ENCODE results near the gene TRIO.

Gene TRIO

GRCh38 chr5:14110196-14110595 is 32.9 kb upstream of the TRIO start:
- Histone ChIP-seq H3K27ac (ENCODE audit: extremely low read depth, low read depth, low read length) (no peak overlapping the region), H3K4me3 (ENCODE audit: low read depth, low read length) (no peak overlapping the region), H3K4me1 (ENCODE audit: control insufficient read depth, insufficient read depth, low read length) (peaks cover 10% of the 10 kb centered on the region), H3K36me3 (ENCODE audit: control insufficient read depth in 2 of 2, insufficient read depth in 1 of 2, low read length in 2 of 2) (no peaks in the 10 kb centered on the region), H3K9me3 (ENCODE audit: control insufficient read depth, insufficient read depth, low read depth, low read length) (no peaks in the 10 kb centered on the region)
- ChIA-PET CTCF (interaction anchor here (0.9 to 3.2 kb wide), 5 partner anchors 10 to 121 kb away, joined by 3 to 24 read pairs (median 4); partner anchors contain the start of gene TRIO), POLR2A (no interaction called here)
- TF ChIP-seq IKZF3 (tag by site-specific recombination; IDR thresholded peaks at IDR 0.05), result peak; percentile 16; the same call in 1 of the 2 replicates
- TF ChIP-seq PRDM2 (tag by site-specific recombination; IDR thresholded peaks at IDR 0.05; ENCODE audit: borderline replicate concordance), result no peak

- POLR2A ChIA-PET, result no interaction called here
- Histone ChIP-seq H3K9me3 (ENCODE audit: control insufficient read depth, insufficient read depth, low read depth, low read length) (no peaks in the 10 kb centered on the region), H3K4me3 (ENCODE audit: low read depth, low read length) (no peak overlapping the region), H3K4me1 (ENCODE audit: control insufficient read depth, insufficient read depth, low read length) (peaks cover 10% of the 10 kb centered on the region), H3K27ac (ENCODE audit: extremely low read depth, low read depth, low read length) (no peak overlapping the region), H3K36me3 (ENCODE audit: control insufficient read depth in 2 of 2, insufficient read depth in 1 of 2, low read length in 2 of 2) (no peaks in the 10 kb centered on the region)
- no peak for TF ChIP-seq ZNF114 (tag by site-specific recombination; IDR thresholded peaks at IDR 0.05)
- TF ChIP-seq ZNF580 (tag by site-specific recombination; IDR thresholded peaks at IDR 0.05), result peak; percentile 85
- TF ChIP-seq SETDB1 (IDR thresholded peaks at IDR 0.05; ENCODE audit: insufficient read length, low read length), result peak; percentile 79
- CTCF ChIA-PET, result interaction anchor here (3.2 kb wide), 1 partner anchor 10 kb away, joined by 24 read pairs; no protein-coding TSS in a partner anchor
Observed at GRCh38 chr5:14110680-14111079, 32.5 kb upstream of the TRIO start.

- peaks cover 5% of the 10 kb centered on the region; the same call in 1 of the 2 replicates for H3K4me1 ChIP-seq (ENCODE audit: control insufficient read depth, insufficient read depth, low read length)
- no peak overlapping the region for H3K27ac ChIP-seq (ENCODE audit: extremely low read depth, low read depth, low read length)
- ChIA-PET POLR2A (interaction anchor here (1.3 kb wide), 1 partner anchor 19 kb away, joined by 6 read pairs; no protein-coding TSS in a partner anchor), CTCF (interaction anchor here (0.7 to 1.5 kb wide), 4 partner anchors 19 to 157 kb away, joined by 3 to 4 read pairs (median 4); partner anchors contain the start of gene TRIO)
- H3K4me3 ChIP-seq (ENCODE audit: low read depth, low read length), result no peak overlapping the region
- peak; percentile 16; the same call in 1 of the 2 replicates for TF ChIP-seq ZFHX2 (tag by site-specific recombination; conservative IDR thresholded peaks at IDR 0.05)
- peak; percentile 92 for TF ChIP-seq PRDM10 (tag by site-specific recombination; IDR thresholded peaks at IDR 0.05)
- TF ChIP-seq ZNF26 (tag by site-specific recombination; IDR thresholded peaks at IDR 0.05), result no peak
- TF ChIP-seq ZBTB44 (tag by site-specific recombination; IDR thresholded peaks at IDR 0.05), result no peak
- H3K9me3 ChIP-seq (ENCODE audit: control insufficient read depth, insufficient read depth, low read depth, low read length), result no peaks in the 10 kb centered on the region
- no peaks in the 10 kb centered on the region for H3K36me3 ChIP-seq (ENCODE audit: control insufficient read depth in 2 of 2, insufficient read depth in 1 of 2, low read length in 2 of 2)
Observed at GRCh38 chr5:14112998-14113652, 30.0 kb upstream of the TRIO start.
